HG03039 (cell line): ENCODE measurements around the gene EIF4H.
"Not testable (repeated sequence)": the region's sequence is repeated elsewhere in the genome, so short reads cannot be mapped to it uniquely, and the experiment has no call there.

Experiments
- ATAC-seq: cut with Tn5 transposase; IDR thresholded peaks from one replicate; pipeline ENCODE4 v1.9.1; 2021; ENCODE audit warnings: mild to moderate bottlenecking, moderate library complexity; ENCODE audit not compliant: unreplicated experiment

The EIF4H gene

GRCh38 chr7:74174606-74175082, 488 bp downstream of the EIF4H start:
- ATAC-seq, result peak; percentile 30

DNA sequence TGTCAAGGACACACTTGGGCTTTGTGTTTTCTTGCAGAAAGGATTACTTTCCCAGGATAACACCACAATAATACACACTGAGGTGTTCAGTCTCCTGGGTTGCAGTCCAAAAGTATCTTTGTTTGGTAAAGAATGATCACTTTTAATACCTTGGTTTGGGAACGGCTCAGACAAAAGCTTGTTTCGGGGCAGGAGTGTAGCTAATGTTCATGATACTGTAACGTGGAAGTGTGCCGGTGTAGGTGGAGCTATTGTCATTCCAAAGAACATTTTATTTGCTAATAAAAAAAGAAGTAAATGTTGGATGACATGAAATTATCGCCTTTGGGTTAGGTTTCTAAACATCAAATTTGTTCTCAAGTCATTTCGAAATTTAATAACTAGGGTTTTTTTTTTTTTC, 1.2 kb downstream of the EIF4H start:
- ATAC-seq, result no peak

- no peak for ATAC-seq
Measured at GRCh38 chr7:74176555-74176954, 2.4 kb downstream of the EIF4H start.

GRCh38 chr7:74178632-74179031, 4.5 kb downstream of the EIF4H start:
- ATAC-seq, result no peak

GRCh38 chr7:74179935-74180604, 5.9 kb downstream of the EIF4H start:
- no peak for ATAC-seq

DNA sequence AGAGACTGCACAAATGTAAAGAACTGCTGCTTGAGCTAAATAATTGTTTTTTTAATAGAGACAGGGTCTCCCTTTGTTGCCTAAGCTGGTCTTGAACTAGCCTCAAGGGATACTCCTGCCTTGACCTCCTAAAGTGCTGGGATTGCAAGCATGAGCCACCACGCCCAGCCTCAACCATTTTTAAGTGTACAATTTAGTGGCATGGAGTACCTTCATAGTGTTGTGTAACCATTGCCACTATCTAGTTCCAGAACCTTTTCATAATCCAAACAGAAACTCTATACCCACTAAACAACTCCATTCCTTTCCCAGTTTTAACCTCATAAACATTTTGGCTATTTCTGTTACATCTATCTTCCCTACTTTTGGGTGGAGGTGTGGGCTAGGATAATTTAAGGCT, 6.7 kb downstream of the EIF4H start:
- no peak for ATAC-seq

DNA sequence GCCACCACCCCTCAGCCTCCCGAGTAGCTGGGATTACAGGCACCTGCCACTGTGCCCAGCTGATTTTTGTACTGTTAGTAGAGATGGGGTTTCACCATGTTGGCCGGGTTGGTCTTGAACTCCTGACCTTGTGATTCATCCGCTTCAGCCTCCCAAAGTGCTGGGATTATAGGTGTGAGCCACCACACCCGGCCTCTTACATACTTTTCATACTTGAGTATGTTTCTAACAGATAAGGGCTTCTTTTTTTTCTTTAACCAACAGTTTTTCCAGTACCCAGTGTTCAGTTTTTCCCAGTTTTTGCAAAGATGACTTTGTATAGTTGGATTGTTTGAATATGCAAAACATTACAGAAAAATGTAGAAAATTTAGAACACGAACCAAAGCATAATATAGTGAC, 7.7 kb downstream of the EIF4H start:
- ATAC-seq, result no peak

DNA sequence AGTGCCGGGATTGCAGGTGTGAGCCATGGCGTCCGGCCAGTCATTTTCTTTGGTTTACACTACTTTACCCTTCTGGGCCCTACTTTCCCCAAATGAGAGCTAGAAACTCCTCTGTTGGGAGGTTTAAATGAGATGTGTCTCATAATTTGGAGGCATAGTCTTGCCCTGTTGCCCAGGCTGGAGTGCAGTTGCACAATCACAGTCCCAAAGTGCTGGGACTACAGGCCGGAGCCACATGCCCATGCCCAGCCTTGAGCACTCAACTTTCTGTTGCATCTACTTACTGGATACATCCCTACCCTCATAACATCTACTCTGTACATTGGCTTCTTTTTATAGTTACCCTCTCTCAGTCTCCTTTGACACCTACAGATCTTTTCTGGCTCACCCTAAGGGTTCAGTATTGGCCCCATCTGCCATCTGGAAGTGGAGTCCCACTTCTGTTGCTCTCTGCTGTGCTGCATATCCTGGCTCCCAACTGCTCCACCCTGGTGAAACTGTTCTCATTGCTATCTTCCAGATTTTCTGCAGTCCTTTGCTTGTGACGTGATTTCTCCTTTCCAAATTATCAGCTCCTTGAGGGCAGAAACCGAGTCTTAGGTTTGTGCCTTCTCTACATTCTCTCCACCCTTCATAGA, 8.4 kb downstream of the EIF4H start:
- ATAC-seq, result no peak

DNA sequence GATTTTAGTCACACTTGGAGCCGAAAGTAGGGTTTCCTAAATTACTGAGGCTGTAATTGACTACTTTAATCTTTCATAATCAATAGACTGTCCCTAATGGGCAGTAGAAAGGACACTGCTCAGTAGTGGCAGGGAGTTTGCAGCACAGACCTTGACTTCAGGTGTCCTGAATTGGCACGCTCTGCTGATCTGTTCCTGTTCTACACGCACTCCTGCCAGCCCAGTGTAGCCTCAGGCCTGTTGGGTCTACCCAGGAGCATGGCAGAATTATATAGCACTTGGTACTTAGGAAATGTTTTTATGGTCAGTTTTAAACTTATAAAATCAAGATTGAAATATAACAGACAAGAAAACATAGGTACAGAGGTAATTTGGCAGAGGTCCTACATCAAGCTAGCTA, 9.0 kb downstream of the EIF4H start:
- no peak for ATAC-seq

GRCh38 chr7:74183653-74184450, 9.7 kb downstream of the EIF4H start:
- no peak for ATAC-seq

- ATAC-seq, result no peak
Measured at GRCh38 chr7:74185016-74185415, 10.9 kb downstream of the EIF4H start.

DNA sequence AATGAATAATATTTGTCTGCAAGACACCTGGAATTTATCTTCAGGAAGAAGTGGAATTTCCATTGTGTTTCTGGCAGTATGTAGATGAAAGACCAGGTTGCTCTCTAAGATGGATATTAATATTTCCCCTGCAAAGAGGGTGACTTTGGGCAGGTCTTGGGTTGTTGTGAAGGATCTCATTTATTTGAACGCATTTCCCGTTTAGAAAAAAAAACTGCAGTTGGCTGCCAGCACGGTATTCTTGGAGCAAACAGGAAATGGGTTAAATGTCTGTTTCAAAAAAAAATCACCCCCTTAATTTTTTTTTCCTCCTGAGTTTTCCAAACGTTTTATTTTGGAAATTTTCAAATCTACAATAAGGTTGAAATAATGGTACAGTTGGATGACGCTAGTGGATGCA, 11.5 kb downstream of the EIF4H start:
- no peak for ATAC-seq

- no peak for ATAC-seq
Measured at GRCh38 chr7:74187915-74188675, 13.9 kb downstream of the EIF4H start.

DNA sequence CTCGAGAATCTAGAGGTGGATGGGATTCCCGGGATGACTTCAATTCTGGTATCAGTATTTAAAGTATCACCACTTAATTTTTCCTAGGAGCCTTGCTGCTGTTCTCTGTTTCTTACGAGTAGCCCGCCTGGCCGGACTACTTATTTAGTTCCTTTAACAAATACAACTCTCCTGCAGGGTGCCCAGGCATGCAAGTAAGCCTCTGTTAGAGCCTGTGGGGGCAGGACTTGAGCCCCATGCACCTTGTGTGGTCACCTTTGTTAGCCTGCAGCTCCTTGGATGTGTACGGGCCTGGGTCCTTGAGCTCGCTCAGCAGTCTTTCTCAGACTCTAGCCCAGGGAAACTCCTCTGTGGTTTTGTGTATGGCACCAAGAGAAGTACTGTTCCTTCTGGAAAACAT, 16.1 kb downstream of the EIF4H start:
- no peak for ATAC-seq

DNA sequence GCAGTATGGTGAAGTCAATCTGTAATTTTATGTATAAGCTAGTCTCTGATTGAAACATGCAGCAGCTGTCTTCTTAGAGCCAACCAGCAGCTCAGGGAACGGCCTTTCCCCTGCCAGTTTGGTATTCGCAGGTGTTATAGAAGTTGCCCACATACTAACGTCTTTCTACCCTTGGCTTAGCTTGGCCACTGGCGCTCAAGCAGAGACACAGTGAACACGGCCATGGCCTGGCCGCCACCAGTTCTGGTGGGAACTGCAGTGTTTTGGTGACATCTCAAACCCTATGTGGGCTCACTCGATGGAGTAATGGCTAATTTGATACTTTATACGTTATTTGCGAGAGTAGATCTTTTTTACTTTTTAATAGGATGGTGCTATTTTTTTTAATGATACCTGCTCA, 17.1 kb downstream of the EIF4H start:
- no peak for ATAC-seq

DNA sequence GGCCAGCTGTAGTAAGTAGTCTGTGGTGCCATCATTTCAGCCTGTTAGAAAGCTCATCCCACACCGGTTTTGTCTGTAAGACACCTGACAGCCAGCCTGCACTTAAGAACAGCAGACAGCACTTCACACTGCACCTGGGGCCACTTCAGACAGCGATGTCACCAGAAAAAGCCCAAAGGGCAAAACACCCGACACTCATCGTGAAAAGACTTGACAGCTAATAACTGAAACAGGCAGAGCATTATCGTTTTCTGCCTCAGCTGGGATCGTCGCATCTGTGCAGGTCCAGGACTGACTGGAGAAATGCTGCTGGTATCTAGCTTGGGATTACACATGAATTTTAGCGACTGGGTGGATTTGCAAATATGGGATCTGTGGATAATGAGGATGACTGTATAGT, 18.9 kb downstream of the EIF4H start:
- ATAC-seq, result no peak

DNA sequence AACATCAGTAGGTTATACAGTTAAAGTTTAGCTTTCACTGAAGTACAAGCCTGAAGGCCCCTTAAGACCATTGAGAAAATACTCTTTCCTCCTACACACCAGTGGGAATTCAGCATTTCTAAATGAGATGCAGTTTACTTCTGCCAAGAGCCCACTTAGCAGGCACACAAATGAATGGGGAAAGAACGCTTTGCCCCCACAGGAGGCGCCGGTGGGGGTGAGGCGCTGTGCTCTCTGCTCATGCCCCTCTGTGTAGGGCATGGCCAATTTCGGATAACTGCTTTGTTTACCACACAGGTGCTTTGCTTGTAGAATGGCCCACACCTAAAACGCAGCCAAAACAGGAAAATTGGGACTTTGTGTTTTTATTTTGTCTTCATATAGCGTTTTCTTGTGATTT, 19.8 kb downstream of the EIF4H start:
- no peak for ATAC-seq

GRCh38 chr7:74194686-74195085, 20.5 kb downstream of the EIF4H start:
- ATAC-seq, result no peak

GRCh38 chr7:74195139-74195860, 21.1 kb downstream of the EIF4H start:
- ATAC-seq, result not testable (repeated sequence)

GRCh38 chr7:74195968-74196654, 22.0 kb downstream of the EIF4H start:
- not testable (repeated sequence) for ATAC-seq
